Gastroesophageal sphincter (tissue), 4 donors: Measurements from ENCODE around the gene CTNNB1. TPM values are rescaled to one million over a fixed set of nuclear protein-coding genes. Genes with fewer than 3 reads are reported as not detected.

ENCODE experiments used
- ATAC-seq: fragments of 150-250 bp; one replicate; pipeline ENCODE4 v1.9.1; 2016; ENCODE audit warnings: mild to moderate bottlenecking, moderate library complexity
- H3K27ac ChIP-seq, 4 donors: fragments of 200-600 bp; sonication (generic) in 3 of 4; 1 replicate in 3 of 4; 2 replicates in 1 of 4; pipeline ENCODE4 v1.5.1; 2016 to 2019
- H3K27me3 ChIP-seq: fragments of 200-600 bp; sonication (generic); one replicate; pipeline ENCODE4 v1.5.1; 2019
- H3K36me3 ChIP-seq, 2 donors: fragments of 200-600 bp; sonication (generic); one replicate each; pipeline ENCODE4 v1.5.1; 2019; ENCODE audit warnings: control low read depth in 1 of 2
- H3K4me1 ChIP-seq, 3 donors: fragments of 200-600 bp; sonication (generic); 1 replicate in 2 of 3; 2 replicates in 1 of 3; pipeline ENCODE4 v1.5.1; 2016 to 2019; ENCODE audit warnings: control low read depth in 2 of 3
- H3K4me3 ChIP-seq, 2 donors: fragments of 200-600 bp; sonication (generic); one replicate each; pipeline ENCODE4 v1.5.1; 2019; ENCODE audit warnings: mild to moderate bottlenecking in 1 of 2, moderate library complexity in 1 of 2
- H3K9me3 ChIP-seq, 3 donors: fragments of 200-600 bp; sonication (generic); one replicate each; pipeline ENCODE4 v1.5.1; 2017 to 2019; ENCODE audit warnings: control low read depth in 2 of 3
- CTCF ChIP-seq, 4 experiments: fragments of 200-600 bp in 2 of 4; fragments of 450-650 bp in 2 of 4; sonication (generic) in 1 of 4; IDR thresholded peaks; one replicate each; pipeline ENCODE4 v1.5.1; 2017 to 2019; ENCODE audit warnings: antibody characterized with exemption in 4 of 4, mild to moderate bottlenecking in 2 of 4, moderate library complexity in 2 of 4
- EP300 ChIP-seq: sonication (generic); formaldehyde crosslinking; IDR thresholded peaks from one replicate; pipeline ENCODE4 v1.6.1; 2017; ENCODE audit warnings: antibody characterized with exemption, mild to moderate bottlenecking
- POLR2A ChIP-seq, 2 donors: fragments of 450-650 bp; IDR thresholded peaks; one replicate each; pipeline ENCODE4 v1.6.1; 2017; ENCODE audit warnings: antibody characterized with exemption in 2 of 2, mild to moderate bottlenecking in 2 of 2, moderate library complexity in 1 of 2
- POLR2AphosphoS5 ChIP-seq: sonication (generic); formaldehyde crosslinking; IDR thresholded peaks from one replicate; pipeline ENCODE4 v1.6.1; 2017; ENCODE audit warnings: antibody characterized with exemption
- WGBS, 2 donors: methylation state at CpG; one replicate each; pipeline ENCODE4 v1.1.5; 2018; ENCODE audit warnings: low coverage in 1 of 2; 5-methylcytosine and 5-hydroxymethylcytosine counted together
- total RNA-seq, 4 donors: library from RNA; depleted of rRNA; stranded (reverse); fragments of >200 nt; gene quantifications; one replicate each; pipeline ENCODE4 v1.1.0, GENCODE V29; 2016

CTNNB1 gene
- total RNA-seq, 4 donors from 2014 or later: 338 to 449 (median 412) TPM

GRCh38 chr3:41265011-41265545 is 65.8 kb downstream of the CTNNB1 start:
- Histone ChIP-seq H3K36me3 (no peaks in the 10 kb centered on the region), H3K27me3 (no peaks in the 10 kb centered on the region), H3K9me3 (no peaks in the 10 kb centered on the region), H3K4me3 (no peak overlapping the region), H3K27ac (no peak overlapping the region), H3K4me1 (no peaks in the 10 kb centered on the region)
- no peak for ATAC-seq
- TF ChIP-seq POLR2AphosphoS5: no peak
- no peak for TF ChIP-seq POLR2A (IDR thresholded peaks at IDR 0.05)
- no peak for TF ChIP-seq CTCF (IDR thresholded peaks at IDR 0.05)
- no peak for TF ChIP-seq EP300
- 94 to 96% methylated on average over 2 to 4 of the region's 11 CpGs for WGBS, 2 donors

- no peak for TF ChIP-seq CTCF (IDR thresholded peaks at IDR 0.05)
- no peak for TF ChIP-seq EP300
- TF ChIP-seq POLR2A (IDR thresholded peaks at IDR 0.05): no peak
- TF ChIP-seq POLR2AphosphoS5: no peak
- Histone ChIP-seq H3K4me1 (no peaks in the 10 kb centered on the region), H3K9me3 (no peaks in the 10 kb centered on the region), H3K36me3 (no peaks in the 10 kb centered on the region), H3K4me3 (no peak overlapping the region), H3K27me3 (no peaks in the 10 kb centered on the region), H3K27ac (no peak overlapping the region)
- ATAC-seq: no peak
- WGBS, 2 donors: 29% methylated on average over 2 of the region's 3 CpGs; no CpG with 5 or more reads in 1 of the 2 donors
Measured at GRCh38 chr3:41265823-41266273, 66.5 kb downstream of the CTNNB1 start.

DNA sequence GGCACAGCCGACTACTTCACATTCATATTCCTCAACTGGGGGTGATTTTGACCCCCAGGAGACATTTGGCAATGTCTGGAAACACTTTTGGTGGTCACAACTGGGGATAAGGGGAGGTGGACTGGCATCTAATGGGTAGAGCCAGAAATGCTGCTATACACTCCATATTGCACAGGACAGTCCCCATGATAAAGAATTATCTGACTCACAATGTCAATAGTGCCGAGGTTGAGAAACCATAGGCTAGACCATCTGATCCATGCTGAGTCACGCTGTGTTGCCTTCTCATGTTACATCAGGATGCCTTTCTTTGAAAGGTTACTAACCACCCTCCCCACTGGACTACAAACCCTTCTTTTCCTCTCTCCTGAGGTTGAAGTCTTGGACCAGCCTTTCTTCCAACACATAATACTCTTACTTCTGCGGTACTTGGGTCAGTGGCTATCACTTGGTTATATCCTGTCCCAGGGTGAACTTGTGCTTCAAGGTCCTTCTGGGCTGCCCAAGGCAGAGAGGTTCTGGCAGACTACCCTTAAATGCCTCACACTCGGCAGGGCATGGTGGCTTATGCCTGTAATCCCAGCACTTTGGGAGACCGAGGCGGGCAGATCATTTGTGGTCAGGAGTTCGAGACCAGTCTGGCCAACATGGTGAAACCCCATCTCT is 68.8 kb downstream of the CTNNB1 start:
- WGBS, 2 donors: 84 to 100% methylated on average over 2 to 5 of the region's 8 CpGs
- no peak for ATAC-seq
- no peaks in the 10 kb centered on the region for H3K4me1 ChIP-seq
- H3K27me3 ChIP-seq: no peaks in the 10 kb centered on the region
- TF ChIP-seq POLR2AphosphoS5 (no peak), CTCF (IDR thresholded peaks at IDR 0.05) (no peak), EP300 (no peak), POLR2A (IDR thresholded peaks at IDR 0.05) (no peak)
- no peaks in the 10 kb centered on the region for H3K36me3 ChIP-seq
- peaks cover 0 to 1% (median 0%) of the 10 kb centered on the region in 3 donors for H3K9me3 ChIP-seq
- no peak overlapping the region for H3K4me3 ChIP-seq
- no peak overlapping the region for H3K27ac ChIP-seq

GRCh38 chr3:41272667-41273066 is 73.4 kb downstream of the CTNNB1 start:
- Histone ChIP-seq H3K4me3 (no peak overlapping the region), H3K27ac (no peak overlapping the region), H3K36me3 (no peaks in the 10 kb centered on the region), H3K27me3 (no peaks in the 10 kb centered on the region), H3K4me1 (no peaks in the 10 kb centered on the region), H3K9me3 (peaks cover 0 to 6% (median 0%) of the 10 kb centered on the region in 3 donors)
- no peak for ATAC-seq
- 65 to 91% methylated on average over 1 of the region's 1 CpG for WGBS, 2 donors
- TF ChIP-seq CTCF (IDR thresholded peaks at IDR 0.05) (no peak), POLR2AphosphoS5 (no peak), EP300 (no peak), POLR2A (IDR thresholded peaks at IDR 0.05) (no peak)
